ENCODE data around the gene GPR160. TPM values are rescaled to one million over a fixed set of nuclear protein-coding genes. Genes with fewer than 3 reads are reported as not detected.

Gene GPR160
- total and polyA plus RNA-seq, 2 donors from 2014 or later = 23.7 to 24.9 TPM

GRCh38 chr3:170092907-170093306 lies 55.1 kb downstream of the GPR160 start:
- no peak for TF ChIP-seq CTCF (IDR thresholded peaks at IDR 0.05; ENCODE audit: borderline replicate concordance, extremely low read depth, insufficient read depth)
- FAIRE-seq = no peak
- no peaks in the 10 kb centered on the region for H3K27me3 ChIP-seq (ENCODE audit: control insufficient read depth, insufficient read depth, low read length)
- H3K4me3 ChIP-seq (ENCODE audit: low read length in 3 of 3) = no peak overlapping the region
- peaks cover 0 to 11% (median 0%) of the 10 kb centered on the region in 3 donors for H3K4me1 ChIP-seq (ENCODE audit: control insufficient read depth in 2 of 3, insufficient read depth in 2 of 3, low read depth in 1 of 3, low read length in 3 of 3)
- H3K36me3 ChIP-seq (ENCODE audit: control insufficient read depth in 2 of 3, insufficient read depth in 3 of 3, low read length in 3 of 3) = peaks cover 3 to 42% (median 22%) of the 10 kb centered on the region in 3 donors
- DNase-seq = no peak
- no peak overlapping the region for H3K9ac ChIP-seq (ENCODE audit: low read length in 3 of 3)
- H3K9me3 ChIP-seq (ENCODE audit: control insufficient read depth in 2 of 3, insufficient read depth in 1 of 3, low read length in 3 of 3) = no peaks in the 10 kb centered on the region
- intact Hi-C loops (cut with DNase I) = no loop called here
- no peak overlapping the region for H3K27ac ChIP-seq (ENCODE audit: low read depth in 2 of 2, low read length in 2 of 2)

GRCh38 chr3:170095771-170096170 lies 58.0 kb downstream of the GPR160 start:
- DNase-seq (no peak), FAIRE-seq (no peak)
- Histone ChIP-seq H3K9ac (ENCODE audit: low read length in 3 of 3) (no peak overlapping the region), H3K36me3 (ENCODE audit: control insufficient read depth in 2 of 3, insufficient read depth in 3 of 3, low read length in 3 of 3) (peaks cover 3 to 52% (median 22%) of the 10 kb centered on the region in 3 donors), H3K4me3 (ENCODE audit: low read length in 3 of 3) (no peak overlapping the region), H3K9me3 (ENCODE audit: control insufficient read depth in 2 of 3, insufficient read depth in 1 of 3, low read length in 3 of 3) (no peaks in the 10 kb centered on the region), H3K27ac (ENCODE audit: low read depth in 2 of 2, low read length in 2 of 2) (no peak overlapping the region), H3K27me3 (ENCODE audit: control insufficient read depth, insufficient read depth, low read length) (no peaks in the 10 kb centered on the region), H3K4me1 (ENCODE audit: control insufficient read depth in 2 of 3, insufficient read depth in 2 of 3, low read depth in 1 of 3, low read length in 3 of 3) (peaks cover 0 to 5% (median 0%) of the 10 kb centered on the region in 3 donors)
- intact Hi-C loops (cut with DNase I) = no loop called here
- no peak for TF ChIP-seq CTCF (IDR thresholded peaks at IDR 0.05; ENCODE audit: borderline replicate concordance, extremely low read depth, insufficient read depth)

- FAIRE-seq = no peak
- no peak for TF ChIP-seq CTCF (IDR thresholded peaks at IDR 0.05; ENCODE audit: borderline replicate concordance, extremely low read depth, insufficient read depth)
- peaks cover 7 to 52% (median 22%) of the 10 kb centered on the region in 3 donors for H3K36me3 ChIP-seq (ENCODE audit: control insufficient read depth in 2 of 3, insufficient read depth in 3 of 3, low read length in 3 of 3)
- no peak for DNase-seq
- intact Hi-C loops (cut with DNase I) = no loop called here
- no peaks in the 10 kb centered on the region for H3K9me3 ChIP-seq (ENCODE audit: control insufficient read depth in 2 of 3, insufficient read depth in 1 of 3, low read length in 3 of 3)
- no peak overlapping the region for H3K4me3 ChIP-seq (ENCODE audit: low read length in 3 of 3)
- no peaks in the 10 kb centered on the region for H3K27me3 ChIP-seq (ENCODE audit: control insufficient read depth, insufficient read depth, low read length)
- no peaks in the 10 kb centered on the region for H3K4me1 ChIP-seq (ENCODE audit: control insufficient read depth in 2 of 3, insufficient read depth in 2 of 3, low read depth in 1 of 3, low read length in 3 of 3)
- no peak overlapping the region for H3K27ac ChIP-seq (ENCODE audit: low read depth in 2 of 2, low read length in 2 of 2)
- H3K9ac ChIP-seq (ENCODE audit: low read length in 3 of 3) = no peak overlapping the region
Observed at GRCh38 chr3:170096342-170096741, 58.5 kb downstream of the GPR160 start.

- FAIRE-seq (no peak), DNase-seq (no peak)
- no peaks in the 10 kb centered on the region for H3K27me3 ChIP-seq (ENCODE audit: control insufficient read depth, insufficient read depth, low read length)
- no peaks in the 10 kb centered on the region for H3K4me1 ChIP-seq (ENCODE audit: control insufficient read depth in 2 of 3, insufficient read depth in 2 of 3, low read depth in 1 of 3, low read length in 3 of 3)
- peaks cover 13 to 51% (median 25%) of the 10 kb centered on the region in 3 donors for H3K36me3 ChIP-seq (ENCODE audit: control insufficient read depth in 2 of 3, insufficient read depth in 3 of 3, low read length in 3 of 3)
- no peak for TF ChIP-seq CTCF (IDR thresholded peaks at IDR 0.05; ENCODE audit: borderline replicate concordance, extremely low read depth, insufficient read depth)
- no peak overlapping the region for H3K9ac ChIP-seq (ENCODE audit: low read length in 3 of 3)
- H3K4me3 ChIP-seq (ENCODE audit: low read length in 3 of 3) = no peak overlapping the region
- H3K27ac ChIP-seq (ENCODE audit: low read depth in 2 of 2, low read length in 2 of 2) = no peak overlapping the region
- intact Hi-C loops (cut with DNase I) = no loop called here
- H3K9me3 ChIP-seq (ENCODE audit: control insufficient read depth in 2 of 3, insufficient read depth in 1 of 3, low read length in 3 of 3) = no peaks in the 10 kb centered on the region
Observed at GRCh38 chr3:170098753-170099152, 61.0 kb downstream of the GPR160 start.

Measured in kidney (tissue), 14 donors.